ENCODE data around the gene ZMIZ2.
"Not testable (repeated sequence)": the region's sequence is repeated elsewhere in the genome, so short reads cannot be mapped to it uniquely, and the experiment has no call there.

The ZMIZ2 gene

GRCh38 chr7:44797329-44798258, 48.9 kb downstream of the ZMIZ2 start:
- peak overlapping the region; percentile 99 for H3K4me3 ChIP-seq (ENCODE audit: low read depth, low read length)

- peak overlapping the region; percentile 14 for H3K4me3 ChIP-seq (ENCODE audit: low read depth, low read length)
Observed at GRCh38 chr7:44798649-44799305, 50.1 kb downstream of the ZMIZ2 start.

- H3K4me3 ChIP-seq (ENCODE audit: low read depth, low read length): no peak overlapping the region
Observed at GRCh38 chr7:44799939-44800338, 51.3 kb downstream of the ZMIZ2 start.

DNA sequence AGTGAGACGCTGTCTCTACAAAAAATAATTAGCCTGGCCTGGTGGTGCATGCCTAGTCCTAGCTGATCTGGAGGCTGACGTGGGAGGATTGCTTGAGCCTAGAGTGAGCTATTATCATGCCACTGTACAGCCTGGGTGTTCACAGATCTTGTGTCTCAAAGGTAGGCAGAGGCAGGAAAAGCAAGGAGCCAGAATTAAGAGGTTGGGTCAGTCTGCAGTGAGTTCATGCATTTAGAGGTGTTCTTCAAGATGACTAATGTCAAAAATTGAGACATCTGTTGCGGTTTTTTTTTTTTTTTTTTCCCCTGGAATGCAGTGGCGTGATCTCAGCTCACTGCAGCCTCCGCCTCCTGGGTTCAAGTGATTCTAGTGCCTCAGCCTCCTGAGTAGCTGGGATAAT, 53.2 kb downstream of the ZMIZ2 start:
- no peak overlapping the region for H3K4me3 ChIP-seq (ENCODE audit: low read depth, low read length)

DNA sequence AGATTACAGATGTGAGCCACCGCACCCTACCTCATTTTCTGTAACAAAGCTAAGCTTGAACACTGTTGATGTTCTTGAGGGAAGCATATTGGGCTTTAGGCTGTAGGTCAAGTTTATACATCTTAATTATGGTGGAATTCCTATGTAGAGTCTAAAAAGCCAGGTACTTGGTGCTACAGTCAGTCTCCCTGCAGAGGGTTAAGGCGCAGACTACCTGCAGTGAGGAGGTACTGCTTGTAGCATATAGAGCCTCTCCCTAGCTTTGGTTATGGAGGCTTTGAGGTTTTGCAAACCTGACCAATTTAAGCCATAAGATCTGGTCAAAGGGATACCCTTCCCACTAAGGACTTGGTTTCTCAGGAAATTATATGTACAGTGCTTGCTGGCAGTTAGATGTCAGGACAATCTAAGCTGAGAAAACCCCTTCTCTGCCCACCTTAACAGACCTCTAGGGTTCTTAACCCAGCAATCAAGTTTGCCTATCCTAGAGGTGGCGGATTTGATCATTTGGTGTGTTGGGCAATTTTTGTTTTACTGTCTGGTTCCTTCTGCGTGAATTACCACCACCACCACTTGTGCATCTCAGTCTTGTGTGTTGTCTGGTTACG, 53.9 kb downstream of the ZMIZ2 start:
- H3K4me3 ChIP-seq (ENCODE audit: low read depth, low read length): no peak overlapping the region

GRCh38 chr7:44803828-44804519, 55.3 kb downstream of the ZMIZ2 start:
- not testable (repeated sequence) for H3K4me3 ChIP-seq (ENCODE audit: low read depth, low read length)

DNA sequence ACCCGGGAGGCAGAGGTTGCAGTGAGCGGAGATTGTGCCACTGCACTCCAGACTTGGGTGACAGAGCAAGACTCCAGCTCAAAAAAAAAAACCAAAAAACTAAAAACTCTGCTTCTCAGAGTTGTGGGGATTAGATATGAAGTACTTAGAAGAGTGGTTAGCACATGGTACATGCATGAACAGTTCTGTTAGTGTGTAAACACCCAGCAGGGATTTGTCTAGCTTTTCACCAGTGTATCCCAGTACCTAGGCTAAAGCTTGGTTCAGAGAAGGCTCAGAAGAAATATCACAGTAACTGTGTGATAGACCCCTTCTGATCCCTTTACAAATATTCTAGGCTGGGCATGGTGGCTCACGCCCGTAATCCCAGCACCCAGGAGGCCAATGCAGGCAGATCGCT, 57.3 kb downstream of the ZMIZ2 start:
- H3K4me3 ChIP-seq (ENCODE audit: low read depth, low read length): no peak overlapping the region

GRCh38 chr7:44808914-44809393, 60.3 kb downstream of the ZMIZ2 start:
- no peak overlapping the region for H3K4me3 ChIP-seq (ENCODE audit: low read depth, low read length)

DNA sequence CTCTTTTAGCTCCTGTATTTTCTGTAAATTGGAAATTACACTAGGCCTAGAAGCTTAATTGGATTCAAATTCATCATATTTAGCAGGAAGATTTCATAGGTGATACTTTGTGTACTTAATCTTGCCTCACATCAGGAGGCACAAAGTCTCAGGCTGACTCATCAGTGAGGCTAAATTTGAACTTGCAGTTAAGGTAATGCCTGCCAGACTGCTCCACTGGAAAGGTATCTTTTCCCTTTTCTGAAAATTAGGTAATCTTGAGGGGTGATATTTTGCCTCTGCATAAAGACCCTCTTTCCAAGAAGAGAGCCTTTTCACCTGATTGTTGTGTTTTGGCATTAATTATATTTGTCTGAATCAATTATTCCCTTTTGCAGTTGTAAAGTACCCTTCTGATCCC, 62.4 kb downstream of the ZMIZ2 start:
- no peak overlapping the region for H3K4me3 ChIP-seq (ENCODE audit: low read depth, low read length)

DNA sequence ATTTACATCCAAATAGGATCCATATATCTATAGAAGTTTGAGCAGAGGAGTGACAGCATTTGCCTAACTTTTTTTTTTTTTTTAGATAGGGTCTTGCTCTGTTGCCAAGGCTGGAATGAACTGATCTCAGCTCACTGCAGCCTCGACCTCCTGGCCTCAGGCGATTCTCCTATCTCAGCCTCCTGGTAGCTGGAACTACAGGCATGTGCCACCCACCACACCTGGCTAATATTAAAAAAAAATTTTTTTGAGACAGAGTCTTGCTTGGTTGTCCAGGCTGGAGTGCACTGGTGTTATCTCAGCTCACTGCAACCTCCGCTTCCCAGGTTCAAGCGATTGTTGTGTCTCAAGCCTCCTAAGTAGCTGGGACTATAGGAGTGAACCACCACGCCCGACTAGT, 62.9 kb downstream of the ZMIZ2 start:
- no peak overlapping the region for H3K4me3 ChIP-seq (ENCODE audit: low read depth, low read length)

DNA sequence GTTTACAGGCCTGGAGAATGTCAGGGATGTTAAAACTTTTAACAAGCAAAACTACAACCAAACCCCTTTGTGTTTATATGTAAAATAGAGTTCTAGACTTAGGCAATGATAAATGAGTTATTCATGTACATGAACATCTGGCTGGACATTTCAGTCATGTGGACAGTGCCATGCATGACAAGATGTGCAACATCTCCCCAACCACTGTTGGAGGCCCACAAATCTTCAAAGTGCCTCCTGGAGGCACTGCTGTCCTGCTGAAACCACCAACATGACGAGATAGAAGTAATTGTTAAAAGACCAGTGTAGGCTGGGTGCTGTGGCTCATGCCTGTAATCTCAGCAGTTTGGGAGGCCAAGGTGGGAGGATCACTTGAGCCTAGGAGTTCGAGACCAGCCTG, 66.3 kb downstream of the ZMIZ2 start:
- no peak overlapping the region for H3K4me3 ChIP-seq (ENCODE audit: low read depth, low read length)

DNA sequence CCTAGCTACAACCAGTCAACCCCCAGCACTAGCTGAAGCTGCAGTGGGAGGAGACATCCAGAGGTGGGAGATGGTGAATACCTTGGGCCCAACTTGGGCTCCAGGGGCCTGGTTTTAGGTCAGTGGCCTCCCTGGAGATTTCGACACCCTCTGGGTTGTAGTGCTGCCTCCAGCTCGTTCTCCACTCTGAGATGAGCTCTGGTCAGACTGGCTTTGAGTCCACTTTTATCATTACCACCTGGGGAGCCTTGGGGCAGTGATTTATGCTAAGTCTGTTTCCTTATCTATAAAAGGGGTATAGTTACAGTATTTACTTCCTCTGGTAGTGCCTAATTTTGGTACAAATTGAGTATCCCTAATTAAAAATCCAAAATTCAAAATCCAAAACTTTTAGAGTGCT, 70.6 kb downstream of the ZMIZ2 start:
- no peak overlapping the region for H3K4me3 ChIP-seq (ENCODE audit: low read depth, low read length)
